ENCODE data around the gene POLG2.

Gene POLG2

GRCh38 chr17:64506576-64507412 is 9.9 kb upstream of the POLG2 start, which contains the start of gene CEP95:
TSS of gene CEP95 (plus strand) at chr17:64506977. CDS start at chr17:64507098, 121 bp downstream.
- H3K27ac ChIP-seq = peak within 1 kb of the TSS; percentile 96
- no peak for TF ChIP-seq ZFX (IDR thresholded peaks at IDR 0.05; ENCODE audit: borderline replicate concordance)
- TF ChIP-seq, protein P1, sequence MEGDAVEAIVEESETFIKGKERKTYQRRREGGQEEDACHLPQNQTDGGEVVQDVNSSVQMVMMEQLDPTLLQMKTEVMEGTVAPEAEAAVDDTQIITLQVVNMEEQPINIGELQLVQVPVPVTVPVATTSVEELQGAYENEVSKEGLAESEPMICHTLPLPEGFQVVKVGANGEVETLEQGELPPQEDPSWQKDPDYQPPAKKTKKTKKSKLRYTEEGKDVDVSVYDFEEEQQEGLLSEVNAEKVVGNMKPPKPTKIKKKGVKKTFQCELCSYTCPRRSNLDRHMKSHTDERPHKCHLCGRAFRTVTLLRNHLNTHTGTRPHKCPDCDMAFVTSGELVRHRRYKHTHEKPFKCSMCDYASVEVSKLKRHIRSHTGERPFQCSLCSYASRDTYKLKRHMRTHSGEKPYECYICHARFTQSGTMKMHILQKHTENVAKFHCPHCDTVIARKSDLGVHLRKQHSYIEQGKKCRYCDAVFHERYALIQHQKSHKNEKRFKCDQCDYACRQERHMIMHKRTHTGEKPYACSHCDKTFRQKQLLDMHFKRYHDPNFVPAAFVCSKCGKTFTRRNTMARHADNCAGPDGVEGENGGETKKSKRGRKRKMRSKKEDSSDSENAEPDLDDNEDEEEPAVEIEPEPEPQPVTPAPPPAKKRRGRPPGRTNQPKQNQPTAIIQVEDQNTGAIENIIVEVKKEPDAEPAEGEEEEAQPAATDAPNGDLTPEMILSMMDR (IDR thresholded peaks at IDR 0.05) = no peak

DNA sequence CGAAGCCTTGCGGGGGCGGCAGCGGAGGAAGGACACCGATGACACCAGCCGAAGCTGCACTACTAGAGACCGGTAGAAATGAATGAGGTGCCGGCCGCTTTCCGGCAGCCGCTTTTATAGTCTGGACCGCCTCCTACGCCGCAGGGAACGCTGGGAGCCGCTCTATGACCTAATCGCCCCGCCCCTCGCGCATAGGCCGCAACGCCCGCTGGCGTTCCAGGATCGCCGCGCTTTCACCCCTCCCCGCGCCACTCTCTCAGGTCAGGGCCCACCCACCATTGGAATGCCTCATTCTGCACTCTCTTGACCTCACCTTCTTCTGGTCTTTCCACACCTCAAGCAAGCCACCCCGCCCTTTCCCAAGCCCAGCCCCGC is 9.3 kb upstream of the POLG2 start, which contains the start of gene DDX5:
Gene DDX5, minus strand, starts transcription at position 89 of the 375 bp plus-strand sequence. CDS start 170 bp downstream, outside the sequence.
- TF ChIP-seq, protein P1 (IDR thresholded peaks at IDR 0.05) = no peak
- TF ChIP-seq ZFX (IDR thresholded peaks at IDR 0.05; ENCODE audit: borderline replicate concordance) = no peak
- peak within 1 kb of the TSS; percentile 96 for H3K27ac ChIP-seq

- TF ChIP-seq, protein P1 (IDR thresholded peaks at IDR 0.05) = no peak
- TF ChIP-seq ZFX (IDR thresholded peaks at IDR 0.05; ENCODE audit: borderline replicate concordance) = no peak
These were observed 8.7 kb upstream of the POLG2 start for GRCh38 chr17:64505340-64506200.

GRCh38 chr17:64504769-64505339 is 8.0 kb upstream of the POLG2 start:
- peak overlapping the region; percentile 96 for H3K27ac ChIP-seq
- TF ChIP-seq ZFX (IDR thresholded peaks at IDR 0.05; ENCODE audit: borderline replicate concordance) = no peak
- TF ChIP-seq, protein P1 (IDR thresholded peaks at IDR 0.05) = no peak

More at GRCh38 chr17:64505340-64506200, 8.7 kb upstream of the POLG2 start:
- peak overlapping the region; percentile 96 for H3K27ac ChIP-seq

DNA sequence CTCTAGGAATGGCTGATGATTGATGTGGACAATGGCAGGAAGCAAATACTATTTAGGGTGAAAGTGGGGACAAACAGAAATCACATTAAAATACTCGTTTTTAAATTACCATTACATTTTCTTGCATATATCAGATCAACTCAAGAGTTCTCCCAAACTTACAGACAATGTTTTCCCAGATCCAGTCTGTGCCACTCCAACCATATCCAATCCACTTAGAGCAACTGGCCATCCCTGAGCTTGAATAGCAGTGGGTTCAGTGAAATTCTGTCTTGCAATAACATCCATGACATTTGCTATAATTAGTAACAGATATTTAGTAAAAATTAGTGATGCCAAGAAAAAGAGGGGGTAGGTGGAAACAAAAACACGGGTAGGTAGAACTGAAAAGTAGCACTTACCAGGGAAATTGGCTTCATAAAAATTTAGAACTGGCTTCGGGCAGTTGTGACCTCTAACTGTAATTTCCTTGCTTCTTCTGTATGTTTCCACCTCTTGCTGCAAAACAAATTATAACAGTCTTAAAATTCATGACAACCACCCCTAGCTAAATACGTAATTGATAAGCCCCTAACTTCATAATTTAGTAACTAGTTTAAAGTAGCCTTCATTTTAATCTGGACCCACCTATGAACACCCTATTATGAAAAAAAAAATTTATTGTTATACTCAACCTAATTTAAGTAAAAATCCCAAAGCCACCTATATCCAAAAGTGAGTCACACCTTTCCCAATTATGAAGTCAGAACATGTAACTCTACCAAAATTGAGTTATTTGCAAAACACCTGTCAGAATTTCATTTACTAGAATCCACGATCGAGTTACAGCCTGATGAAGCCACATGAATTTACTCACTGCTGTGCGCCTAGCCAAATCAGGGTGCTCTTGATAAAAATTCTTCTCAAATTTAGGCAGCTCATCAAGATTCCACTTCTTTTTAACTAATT is 7.2 kb upstream of the POLG2 start:
- peak overlapping the region; percentile 96 for H3K27ac ChIP-seq
- no peak for TF ChIP-seq ZFX (IDR thresholded peaks at IDR 0.05; ENCODE audit: borderline replicate concordance)
- TF ChIP-seq, protein P1 (IDR thresholded peaks at IDR 0.05) = no peak

DNA sequence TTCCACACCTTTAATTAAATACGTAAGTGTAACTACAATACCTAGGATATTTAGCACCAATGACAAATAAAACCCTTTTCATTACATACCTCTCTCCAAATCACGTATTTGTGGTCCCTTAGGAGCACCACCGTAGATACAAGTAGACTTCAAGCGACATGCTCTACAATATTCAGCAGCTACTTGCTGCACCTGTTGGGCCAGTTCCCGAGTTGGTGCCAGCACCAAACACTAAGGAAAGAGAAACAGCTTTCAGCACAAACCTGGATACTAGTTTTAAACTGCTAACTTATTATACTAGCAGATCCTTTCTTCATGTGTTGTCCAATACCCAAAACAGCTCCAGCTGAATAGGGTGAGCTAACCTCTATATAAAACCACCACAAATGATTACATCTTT is 6.5 kb upstream of the POLG2 start:
- H3K27ac ChIP-seq = peak overlapping the region; percentile 96
- TF ChIP-seq ZFX (IDR thresholded peaks at IDR 0.05; ENCODE audit: borderline replicate concordance) = no peak
- TF ChIP-seq, protein P1 (IDR thresholded peaks at IDR 0.05) = no peak
